Kidney (tissue), 14 donors: Measurements from ENCODE around the gene PTPRQ. TPM values are rescaled to one million over a fixed set of nuclear protein-coding genes. Genes with fewer than 3 reads are reported as not detected.

Source experiments
- DNase-seq, 5 donors: peaks; one replicate each; pipeline ENCODE4 v3.0.0-alpha.2; 2013 to 2020
- FAIRE-seq: peaks from 2 replicates; lab custom pipeline; 2012; peaks lifted over from hg19 to GRCh38; lab: Jason Lieb, UNC
- H3K27ac ChIP-seq, 2 donors: one replicate each; pipeline ENCODE4 v1.7.0; 2013; ENCODE audit warnings: low read depth in 2 of 2, low read length in 2 of 2, inconsistent platforms in 1 of 2
- H3K27me3 ChIP-seq: one replicate; pipeline ENCODE4 v1.7.1; 2013; ENCODE audit warnings: low read length, inconsistent platforms; ENCODE audit not compliant: control insufficient read depth, insufficient read depth
- H3K36me3 ChIP-seq, 3 donors: one replicate each; pipeline versions ENCODE4 v1.7.0 to v1.7.1; 2013; ENCODE audit warnings: low read length in 3 of 3, control low read depth in 1 of 3, inconsistent platforms in 1 of 3; ENCODE audit not compliant: insufficient read depth in 3 of 3, control insufficient read depth in 2 of 3
- H3K4me1 ChIP-seq, 3 donors: one replicate each; pipeline versions ENCODE4 v1.7.0 to v1.7.1; 2013; ENCODE audit warnings: low read length in 3 of 3, inconsistent platforms in 1 of 3, low read depth in 1 of 3; ENCODE audit not compliant: control insufficient read depth in 2 of 3, insufficient read depth in 2 of 3
- H3K4me3 ChIP-seq, 3 donors: one replicate each; pipeline versions ENCODE4 v1.7.0 to v1.8.1; 2013; ENCODE audit warnings: low read length in 3 of 3, control low read depth in 1 of 3, inconsistent platforms in 1 of 3
- H3K9ac ChIP-seq, 3 donors: one replicate each; pipeline versions ENCODE4 v1.7.0 to v1.7.1; 2013; ENCODE audit warnings: low read length in 3 of 3, control low read depth in 1 of 3, inconsistent platforms in 1 of 3
- H3K9me3 ChIP-seq, 3 donors: one replicate each; pipeline versions ENCODE4 v1.7.0 to v1.7.1; 2013; ENCODE audit warnings: low read length in 3 of 3, control low read depth in 1 of 3, inconsistent platforms in 1 of 3; ENCODE audit not compliant: control insufficient read depth in 2 of 3, insufficient read depth in 1 of 3
- CTCF ChIP-seq: IDR thresholded peaks from 3 replicates; pipeline ENCODE4 v1.5.1; 2012; ENCODE audit warnings: mild to moderate bottlenecking, moderate library complexity, borderline replicate concordance; ENCODE audit not compliant: insufficient read depth; ENCODE audit errors: extremely low read depth
- intact Hi-C: fragments of 100-400 bp; cut with DNase I; formaldehyde crosslinking; loops from one replicate; pipeline ENCODE4 v1.11.1; 2022
- polyA plus RNA-seq: library from polyadenylated mRNA; stranded (reverse); fragments of 350-450 nt; fragmentation: Illumina TruSeq; extraction: RNeasy Lipid Tissue Mini Kit (QIAGEN cat#74804); gene quantifications from one replicate; pipeline ENCODE4 v1.2.3, GENCODE V29; 2014; ENCODE audit warnings: low read depth, low replicate concordance; ENCODE audit not compliant: insufficient read depth
- total RNA-seq: library from RNA; stranded (reverse); fragmentation: NEBNext Ultra II Directional; extraction: Animal tissue kit (Norgen Biotek cat#: 25700); gene quantifications from one replicate; pipeline ENCODE4 v1.2.1, GENCODE V29; 2021
- donor health status: control.
- donor health status: control.
- donor health status: control.
- donor health status: control.
- donor health status: control.
- donor health status: DM: yes; HTN: yes; CAD: no.
- donor health status: Normal renal cell carcinoma (clear cell type).

The PTPRQ gene
- total and polyA plus RNA-seq, 2 donors from 2014 or later: 0.25 to 3.1 TPM

DNA sequence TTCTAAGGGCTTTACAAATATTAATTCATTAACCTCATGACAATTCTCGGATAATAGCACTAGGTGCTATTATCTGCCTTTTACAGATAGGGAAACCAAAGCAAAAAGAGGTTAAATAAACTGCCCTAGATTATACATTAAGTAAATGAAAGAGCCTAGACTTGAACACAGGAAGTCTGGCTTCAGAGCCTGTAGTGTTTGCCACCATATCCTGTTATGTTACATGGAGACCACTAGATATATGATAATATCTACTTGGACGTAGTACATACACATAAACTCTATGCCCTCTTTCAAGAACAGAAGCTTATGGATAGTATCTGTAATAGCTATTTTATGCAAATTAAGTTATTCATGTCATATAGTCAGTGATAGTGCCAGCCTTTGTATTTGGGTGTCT, 246.5 kb downstream of the PTPRQ start:
- H3K9me3 ChIP-seq: peaks cover 0 to 4% (median 0%) of the 10 kb centered on the region in 3 donors
- intact Hi-C loops: no loop called here
- no peak for FAIRE-seq
- no peaks in the 10 kb centered on the region for H3K27me3 ChIP-seq
- no peak for TF ChIP-seq CTCF
- H3K36me3 ChIP-seq: no peaks in the 10 kb centered on the region
- no peak overlapping the region for H3K9ac ChIP-seq
- H3K4me1 ChIP-seq: no peaks in the 10 kb centered on the region
- H3K4me3 ChIP-seq: no peak overlapping the region
- H3K27ac ChIP-seq: no peak overlapping the region
- no peak for DNase-seq

DNA sequence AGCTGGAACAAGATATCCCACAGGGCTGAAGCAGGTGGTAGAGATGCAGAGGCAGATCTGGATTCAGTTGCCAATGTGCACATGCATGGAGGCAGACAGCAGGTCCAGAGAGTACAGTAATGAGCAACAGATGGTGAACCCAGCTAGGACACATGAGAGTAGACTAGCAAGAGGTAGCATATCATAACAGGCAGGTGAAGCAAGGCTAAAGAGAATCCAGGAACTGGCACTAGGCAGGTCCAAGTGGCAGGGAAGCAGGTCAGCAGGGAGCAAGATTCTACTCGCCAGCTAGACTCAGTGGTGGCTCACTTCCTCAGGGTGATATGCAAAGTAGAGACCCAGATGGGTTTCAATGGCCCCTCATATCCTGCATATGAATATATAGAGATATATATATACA, 248.1 kb downstream of the PTPRQ start:
- DNase-seq (no peak), FAIRE-seq (no peak)
- intact Hi-C loops: no loop called here
- Histone ChIP-seq H3K4me3 (no peak overlapping the region), H3K4me1 (no peaks in the 10 kb centered on the region), H3K27me3 (no peaks in the 10 kb centered on the region), H3K36me3 (no peaks in the 10 kb centered on the region), H3K27ac (no peak overlapping the region), H3K9me3 (no peaks in the 10 kb centered on the region), H3K9ac (no peak overlapping the region)
- TF ChIP-seq CTCF: no peak

- Histone ChIP-seq H3K27me3 (no peaks in the 10 kb centered on the region), H3K36me3 (no peaks in the 10 kb centered on the region), H3K4me3 (peak overlapping the region in 1 of 3 donors; percentile 19), H3K27ac (peak overlapping the region; percentile 40 to 61), H3K9ac (no peak overlapping the region), H3K4me1 (no peaks in the 10 kb centered on the region), H3K9me3 (no peaks in the 10 kb centered on the region)
- TF ChIP-seq CTCF: no peak
- intact Hi-C loops: no loop called here
- no peak for FAIRE-seq
- no peak for DNase-seq
These were observed 253.3 kb downstream of the PTPRQ start for GRCh38 chr12:80697270-80697887.

- no peak overlapping the region for H3K27ac ChIP-seq
- no peaks in the 10 kb centered on the region for H3K4me1 ChIP-seq
- TF ChIP-seq CTCF: no peak
- H3K27me3 ChIP-seq: no peaks in the 10 kb centered on the region
- no peaks in the 10 kb centered on the region for H3K9me3 ChIP-seq
- FAIRE-seq (no peak), DNase-seq (no peak)
- no peak overlapping the region for H3K4me3 ChIP-seq
- no peaks in the 10 kb centered on the region for H3K36me3 ChIP-seq
- intact Hi-C loops: no loop called here
- H3K9ac ChIP-seq: no peak overlapping the region
These were observed 254.2 kb downstream of the PTPRQ start for GRCh38 chr12:80698256-80698655.
